GM23338 (cell line): ENCODE measurements around the gene MAGI3. TPM values are rescaled to one million over a fixed set of nuclear protein-coding genes. Genes with fewer than 3 reads are reported as not detected.

ENCODE experiments used
- ATAC-seq: fragments of 200-7000 bp; cut with Tn5 transposase; 3 replicates; pipeline ENCODE4 v1.9.1; 2020
- DNase-seq: peaks from one replicate; pipeline ENCODE4 v3.0.0-alpha.2; 2015; ENCODE audit warnings: low spot score
- H2AFZ ChIP-seq: fragments of 200-600 bp; sonication (generic); 2 replicates; pipeline ENCODE4 v1.8.0; 2016; ENCODE audit warnings: antibody characterized with exemption, mild to moderate bottlenecking, moderate library complexity
- H3F3A ChIP-seq: fragments of 200-600 bp; sonication (generic); replicated peaks from 2 replicates; pipeline ENCODE4 v1.8.0; 2017; ENCODE audit warnings: antibody characterized with exemption, mixed run types, low read depth
- H3K27ac ChIP-seq: fragments of 200-600 bp; sonication (generic); 2 replicates; pipeline ENCODE4 v1.6.1; 2016; ENCODE audit warnings: low read depth
- H3K27me3 ChIP-seq: fragments of 200-600 bp; sonication (generic); 2 replicates; pipeline ENCODE4 v1.8.0; 2016; ENCODE audit warnings: mild to moderate bottlenecking, mixed run types, moderate library complexity; ENCODE audit not compliant: insufficient read depth
- H3K36me3 ChIP-seq: fragments of 200-600 bp; sonication (generic); 2 replicates; pipeline ENCODE4 v1.8.0; 2016; ENCODE audit warnings: mild to moderate bottlenecking; ENCODE audit not compliant: insufficient read depth
- H3K4me1 ChIP-seq: fragments of 200-600 bp; sonication (generic); 2 replicates; pipeline ENCODE4 v1.8.0; 2016; ENCODE audit warnings: mild to moderate bottlenecking, moderate library complexity; ENCODE audit not compliant: insufficient read depth
- H3K4me2 ChIP-seq: fragments of 200-600 bp; sonication (generic); 2 replicates; pipeline ENCODE4 v1.7.1; 2017; ENCODE audit warnings: mixed run types
- H3K4me3 ChIP-seq: fragments of 200-600 bp; sonication (generic); 2 replicates; pipeline ENCODE4 v1.6.1; 2016; ENCODE audit warnings: mixed run types
- H3K79me2 ChIP-seq: fragments of 200-600 bp; sonication (generic); replicated peaks from 2 replicates; pipeline ENCODE4 v1.8.0; 2017; ENCODE audit warnings: mild to moderate bottlenecking; ENCODE audit not compliant: insufficient read depth
- H3K9me2 ChIP-seq: fragments of 200-600 bp; sonication (generic); 2 replicates; pipeline ENCODE4 v1.8.0; 2017; ENCODE audit not compliant: insufficient read depth
- H4K20me1 ChIP-seq: fragments of 200-600 bp; sonication (generic); replicated peaks from 2 replicates; pipeline ENCODE4 v1.8.0; 2017; ENCODE audit warnings: mild to moderate bottlenecking; ENCODE audit not compliant: insufficient read depth
- H3K27ac Mint-ChIP-seq: 2 replicates; pipeline ENCODE4 v1.8.0; 2020; ENCODE audit warnings: inconsistent platforms, mild to moderate bottlenecking, moderate library complexity, mixed read lengths
- H3K27me3 Mint-ChIP-seq: 3 replicates; pipeline ENCODE4 v1.8.0; 2022; ENCODE audit warnings: low read depth, mild to moderate bottlenecking, moderate library complexity, mixed read lengths, inconsistent platforms; ENCODE audit not compliant: insufficient read depth, poor library complexity
- H3K36me3 Mint-ChIP-seq: 3 replicates; pipeline ENCODE4 v1.8.0; 2021; ENCODE audit warnings: low read depth, mild to moderate bottlenecking, inconsistent platforms, moderate library complexity, mixed read lengths
- H3K4me1 Mint-ChIP-seq: 3 replicates; pipeline ENCODE4 v1.8.0; 2020; ENCODE audit warnings: mild to moderate bottlenecking, inconsistent platforms, mixed read lengths
- H3K4me3 Mint-ChIP-seq: 3 replicates; pipeline ENCODE4 v1.8.0; 2021; ENCODE audit warnings: moderate library complexity, mild to moderate bottlenecking, inconsistent platforms, mixed read lengths
- H3K9me3 Mint-ChIP-seq: 3 replicates; pipeline ENCODE4 v1.8.0; 2020; ENCODE audit warnings: moderate library complexity, mild to moderate bottlenecking, inconsistent platforms, mixed read lengths
- CREB1 ChIP-seq: fragments of 250-450 bp; sonication (Bioruptor Pico); IDR thresholded peaks from 2 replicates; pipeline ENCODE4 v1.5.0; 2020; ENCODE audit warnings: low read depth, mild to moderate bottlenecking, moderate library complexity
- EZH2 ChIP-seq: fragments of 200-600 bp; sonication (generic); IDR thresholded peaks from one replicate; pipeline ENCODE4 v1.8.0; 2017; ENCODE audit warnings: antibody characterized with exemption, mild to moderate bottlenecking, low read depth; ENCODE audit not compliant: unreplicated experiment
- EZH2phosphoT487 ChIP-seq: fragments of 200-600 bp; sonication (generic); IDR thresholded peaks from one replicate; pipeline ENCODE4 v1.8.1; 2018; ENCODE audit warnings: antibody characterized with exemption; ENCODE audit not compliant: unreplicated experiment
- JUNB ChIP-seq: IDR thresholded peaks from one replicate; pipeline ENCODE4 v1.6.1; 2016; ENCODE audit warnings: antibody characterized with exemption; ENCODE audit not compliant: unreplicated experiment
- NANOG ChIP-seq: IDR thresholded peaks from 2 replicates; pipeline ENCODE4 v1.6.1; 2016; ENCODE audit warnings: antibody characterized with exemption, borderline replicate concordance
- POLR2AphosphoS5 ChIP-seq: IDR thresholded peaks from 2 replicates; pipeline ENCODE4 v1.6.1; 2016; ENCODE audit warnings: antibody characterized with exemption, low read depth
- STAT1 ChIP-seq: IDR thresholded peaks from one replicate; pipeline ENCODE4 v1.6.1; 2016; ENCODE audit warnings: antibody characterized with exemption; ENCODE audit not compliant: unreplicated experiment
- ZNF114 ChIP-seq: fragments of 250-450 bp; sonication (Bioruptor Pico); IDR thresholded peaks from 2 replicates; pipeline ENCODE4 v1.5.0; 2020; ENCODE audit warnings: mild to moderate bottlenecking, moderate library complexity
- ZNF331 ChIP-seq: fragments of 250-450 bp; sonication (Bioruptor Pico); IDR thresholded peaks from 2 replicates; pipeline ENCODE4 v1.5.0; 2020; ENCODE audit warnings: low read depth, mild to moderate bottlenecking, moderate library complexity
- polyA plus RNA-seq: library from polyadenylated mRNA; unstranded; fragments of >200 nt; fragmentation: Nextera tagmentation; extraction: Ambion mirVana; gene quantifications from 2 replicates; pipeline ENCODE4 v1.2.1, GENCODE V29; 2016
- total RNA-seq: library from RNA; depleted of rRNA; stranded (reverse); fragments of >200 nt; shearing (Covaris generic); gene quantifications from 2 replicates; pipeline ENCODE4 v1.2.3, GENCODE V29; 2014
- TF ChIP-seq, protein P1 (sequence below): IDR thresholded peaks from one replicate; pipeline ENCODE4 v1.6.1; 2018; ENCODE audit warnings: antibody characterized with exemption; ENCODE audit not compliant: unreplicated experiment
- TF ChIP-seq, protein P2 (sequence below): fragments of 250-450 bp; sonication (Bioruptor Pico); IDR thresholded peaks from 2 replicates; pipeline ENCODE4 v1.5.0; 2020; ENCODE audit warnings: mild to moderate bottlenecking, moderate library complexity
- TF ChIP-seq, protein P3 (sequence below): IDR thresholded peaks from 2 replicates; pipeline ENCODE4 v1.6.1; 2016; ENCODE audit warnings: antibody characterized with exemption
- TF ChIP-seq, protein P4 (sequence below), 2 experiments: fragments of 200-600 bp in 1 of 2; sonication (generic) in 1 of 2; conservative IDR thresholded peaks; 2 replicates each; pipeline versions ENCODE4 v1.5.1 to v1.6.1; 2016 to 2017; ENCODE audit warnings: antibody characterized with exemption in 2 of 2, low read depth in 2 of 2, mild to moderate bottlenecking in 2 of 2, moderate library complexity in 1 of 2

Gene MAGI3
- total and polyA plus RNA-seq, 2 experiments from 2014 or later, result 3.9 to 10.0 TPM

DNA sequence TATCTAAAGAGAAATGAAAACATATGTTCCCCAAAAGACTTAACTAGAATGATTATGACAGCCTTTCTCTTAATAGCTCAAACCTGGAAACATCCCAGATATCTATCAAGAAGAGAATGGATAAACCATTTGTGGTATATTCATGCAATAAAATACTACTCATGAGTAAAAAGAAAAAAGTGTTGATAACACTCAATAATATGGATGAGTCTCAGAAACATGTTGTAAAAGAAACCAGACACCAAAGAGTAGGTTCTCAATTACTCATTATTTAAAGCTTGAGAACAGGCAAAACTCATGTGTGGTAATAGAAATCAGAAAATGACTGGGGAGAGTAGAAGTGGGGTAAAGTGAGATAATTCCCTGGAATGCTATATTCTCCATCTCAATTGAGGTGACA lies 214.8 kb downstream of the MAGI3 start:
- no peak overlapping the region for H3K27ac ChIP-seq
- H3K4me3 ChIP-seq, result no peak overlapping the region
- H3K36me3 ChIP-seq, result no peaks in the 10 kb centered on the region
- H3K27ac Mint-ChIP-seq, result no peak overlapping the region
- no peaks in the 10 kb centered on the region for H3K27me3 Mint-ChIP-seq
- no peaks in the 10 kb centered on the region; the same call in 2 of the 3 replicates for H3K4me1 Mint-ChIP-seq
- H3K4me2 ChIP-seq, result no peak overlapping the region
- no peak overlapping the region for H3K4me3 Mint-ChIP-seq
- H3K9me3 Mint-ChIP-seq, result no peaks in the 10 kb centered on the region; the same call in 2 of the 3 replicates
- no peaks in the 10 kb centered on the region for H3K9me2 ChIP-seq
- ATAC-seq (no peak), DNase-seq (no peak)
- TF ChIP-seq JUNB (no peak), POLR2AphosphoS5 (no peak), EZH2 (no peak), ZNF331 (CRISPR knock-in tag) (no peak), STAT1 (no peak), ZNF114 (no peak), EZH2phosphoT487 (no peak), NANOG (no peak), CREB1 (CRISPR knock-in tag) (no peak)
- TF ChIP-seq, protein P1, sequence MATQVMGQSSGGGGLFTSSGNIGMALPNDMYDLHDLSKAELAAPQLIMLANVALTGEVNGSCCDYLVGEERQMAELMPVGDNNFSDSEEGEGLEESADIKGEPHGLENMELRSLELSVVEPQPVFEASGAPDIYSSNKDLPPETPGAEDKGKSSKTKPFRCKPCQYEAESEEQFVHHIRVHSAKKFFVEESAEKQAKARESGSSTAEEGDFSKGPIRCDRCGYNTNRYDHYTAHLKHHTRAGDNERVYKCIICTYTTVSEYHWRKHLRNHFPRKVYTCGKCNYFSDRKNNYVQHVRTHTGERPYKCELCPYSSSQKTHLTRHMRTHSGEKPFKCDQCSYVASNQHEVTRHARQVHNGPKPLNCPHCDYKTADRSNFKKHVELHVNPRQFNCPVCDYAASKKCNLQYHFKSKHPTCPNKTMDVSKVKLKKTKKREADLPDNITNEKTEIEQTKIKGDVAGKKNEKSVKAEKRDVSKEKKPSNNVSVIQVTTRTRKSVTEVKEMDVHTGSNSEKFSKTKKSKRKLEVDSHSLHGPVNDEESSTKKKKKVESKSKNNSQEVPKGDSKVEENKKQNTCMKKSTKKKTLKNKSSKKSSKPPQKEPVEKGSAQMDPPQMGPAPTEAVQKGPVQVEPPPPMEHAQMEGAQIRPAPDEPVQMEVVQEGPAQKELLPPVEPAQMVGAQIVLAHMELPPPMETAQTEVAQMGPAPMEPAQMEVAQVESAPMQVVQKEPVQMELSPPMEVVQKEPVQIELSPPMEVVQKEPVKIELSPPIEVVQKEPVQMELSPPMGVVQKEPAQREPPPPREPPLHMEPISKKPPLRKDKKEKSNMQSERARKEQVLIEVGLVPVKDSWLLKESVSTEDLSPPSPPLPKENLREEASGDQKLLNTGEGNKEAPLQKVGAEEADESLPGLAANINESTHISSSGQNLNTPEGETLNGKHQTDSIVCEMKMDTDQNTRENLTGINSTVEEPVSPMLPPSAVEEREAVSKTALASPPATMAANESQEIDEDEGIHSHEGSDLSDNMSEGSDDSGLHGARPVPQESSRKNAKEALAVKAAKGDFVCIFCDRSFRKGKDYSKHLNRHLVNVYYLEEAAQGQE, result no peak
- TF ChIP-seq, protein P2, sequence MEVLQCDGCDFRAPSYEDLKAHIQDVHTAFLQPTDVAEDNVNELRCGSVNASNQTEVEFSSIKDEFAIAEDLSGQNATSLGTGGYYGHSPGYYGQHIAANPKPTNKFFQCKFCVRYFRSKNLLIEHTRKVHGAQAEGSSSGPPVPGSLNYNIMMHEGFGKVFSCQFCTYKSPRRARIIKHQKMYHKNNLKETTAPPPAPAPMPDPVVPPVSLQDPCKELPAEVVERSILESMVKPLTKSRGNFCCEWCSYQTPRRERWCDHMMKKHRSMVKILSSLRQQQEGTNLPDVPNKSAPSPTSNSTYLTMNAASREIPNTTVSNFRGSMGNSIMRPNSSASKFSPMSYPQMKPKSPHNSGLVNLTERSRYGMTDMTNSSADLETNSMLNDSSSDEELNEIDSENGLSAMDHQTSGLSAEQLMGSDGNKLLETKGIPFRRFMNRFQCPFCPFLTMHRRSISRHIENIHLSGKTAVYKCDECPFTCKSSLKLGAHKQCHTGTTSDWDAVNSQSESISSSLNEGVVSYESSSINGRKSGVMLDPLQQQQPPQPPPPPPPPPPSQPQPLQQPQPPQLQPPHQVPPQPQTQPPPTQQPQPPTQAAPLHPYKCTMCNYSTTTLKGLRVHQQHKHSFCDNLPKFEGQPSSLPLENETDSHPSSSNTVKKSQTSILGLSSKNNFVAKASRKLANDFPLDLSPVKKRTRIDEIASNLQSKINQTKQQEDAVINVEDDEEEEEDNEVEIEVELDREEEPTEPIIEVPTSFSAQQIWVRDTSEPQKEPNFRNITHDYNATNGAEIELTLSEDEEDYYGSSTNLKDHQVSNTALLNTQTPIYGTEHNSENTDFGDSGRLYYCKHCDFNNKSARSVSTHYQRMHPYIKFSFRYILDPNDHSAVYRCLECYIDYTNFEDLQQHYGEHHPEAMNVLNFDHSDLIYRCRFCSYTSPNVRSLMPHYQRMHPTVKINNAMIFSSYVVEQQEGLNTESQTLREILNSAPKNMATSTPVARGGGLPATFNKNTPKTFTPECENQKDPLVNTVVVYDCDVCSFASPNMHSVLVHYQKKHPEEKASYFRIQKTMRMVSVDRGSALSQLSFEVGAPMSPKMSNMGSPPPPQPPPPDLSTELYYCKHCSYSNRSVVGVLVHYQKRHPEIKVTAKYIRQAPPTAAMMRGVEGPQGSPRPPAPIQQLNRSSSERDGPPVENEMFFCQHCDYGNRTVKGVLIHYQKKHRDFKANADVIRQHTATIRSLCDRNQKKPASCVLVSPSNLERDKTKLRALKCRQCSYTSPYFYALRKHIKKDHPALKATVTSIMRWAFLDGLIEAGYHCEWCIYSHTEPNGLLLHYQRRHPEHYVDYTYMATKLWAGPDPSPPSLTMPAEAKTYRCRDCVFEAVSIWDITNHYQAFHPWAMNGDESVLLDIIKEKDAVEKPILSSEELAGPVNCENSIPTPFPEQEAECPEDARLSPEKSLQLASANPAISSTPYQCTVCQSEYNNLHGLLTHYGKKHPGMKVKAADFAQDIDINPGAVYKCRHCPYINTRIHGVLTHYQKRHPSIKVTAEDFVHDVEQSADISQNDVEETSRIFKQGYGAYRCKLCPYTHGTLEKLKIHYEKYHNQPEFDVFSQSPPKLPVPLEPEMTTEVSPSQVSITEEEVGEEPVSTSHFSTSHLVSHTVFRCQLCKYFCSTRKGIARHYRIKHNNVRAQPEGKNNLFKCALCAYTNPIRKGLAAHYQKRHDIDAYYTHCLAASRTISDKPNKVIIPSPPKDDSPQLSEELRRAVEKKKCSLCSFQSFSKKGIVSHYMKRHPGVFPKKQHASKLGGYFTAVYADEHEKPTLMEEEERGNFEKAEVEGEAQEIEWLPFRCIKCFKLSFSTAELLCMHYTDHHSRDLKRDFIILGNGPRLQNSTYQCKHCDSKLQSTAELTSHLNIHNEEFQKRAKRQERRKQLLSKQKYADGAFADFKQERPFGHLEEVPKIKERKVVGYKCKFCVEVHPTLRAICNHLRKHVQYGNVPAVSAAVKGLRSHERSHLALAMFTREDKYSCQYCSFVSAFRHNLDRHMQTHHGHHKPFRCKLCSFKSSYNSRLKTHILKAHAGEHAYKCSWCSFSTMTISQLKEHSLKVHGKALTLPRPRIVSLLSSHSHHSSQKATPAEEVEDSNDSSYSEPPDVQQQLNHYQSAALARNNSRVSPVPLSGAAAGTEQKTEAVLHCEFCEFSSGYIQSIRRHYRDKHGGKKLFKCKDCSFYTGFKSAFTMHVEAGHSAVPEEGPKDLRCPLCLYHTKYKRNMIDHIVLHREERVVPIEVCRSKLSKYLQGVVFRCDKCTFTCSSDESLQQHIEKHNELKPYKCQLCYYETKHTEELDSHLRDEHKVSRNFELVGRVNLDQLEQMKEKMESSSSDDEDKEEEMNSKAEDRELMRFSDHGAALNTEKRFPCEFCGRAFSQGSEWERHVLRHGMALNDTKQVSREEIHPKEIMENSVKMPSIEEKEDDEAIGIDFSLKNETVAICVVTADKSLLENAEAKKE (CRISPR knock-in tag), result no peak
- TF ChIP-seq, protein P3, sequence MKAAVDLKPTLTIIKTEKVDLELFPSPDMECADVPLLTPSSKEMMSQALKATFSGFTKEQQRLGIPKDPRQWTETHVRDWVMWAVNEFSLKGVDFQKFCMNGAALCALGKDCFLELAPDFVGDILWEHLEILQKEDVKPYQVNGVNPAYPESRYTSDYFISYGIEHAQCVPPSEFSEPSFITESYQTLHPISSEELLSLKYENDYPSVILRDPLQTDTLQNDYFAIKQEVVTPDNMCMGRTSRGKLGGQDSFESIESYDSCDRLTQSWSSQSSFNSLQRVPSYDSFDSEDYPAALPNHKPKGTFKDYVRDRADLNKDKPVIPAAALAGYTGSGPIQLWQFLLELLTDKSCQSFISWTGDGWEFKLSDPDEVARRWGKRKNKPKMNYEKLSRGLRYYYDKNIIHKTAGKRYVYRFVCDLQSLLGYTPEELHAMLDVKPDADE, result no peak
- TF ChIP-seq, protein P4, sequence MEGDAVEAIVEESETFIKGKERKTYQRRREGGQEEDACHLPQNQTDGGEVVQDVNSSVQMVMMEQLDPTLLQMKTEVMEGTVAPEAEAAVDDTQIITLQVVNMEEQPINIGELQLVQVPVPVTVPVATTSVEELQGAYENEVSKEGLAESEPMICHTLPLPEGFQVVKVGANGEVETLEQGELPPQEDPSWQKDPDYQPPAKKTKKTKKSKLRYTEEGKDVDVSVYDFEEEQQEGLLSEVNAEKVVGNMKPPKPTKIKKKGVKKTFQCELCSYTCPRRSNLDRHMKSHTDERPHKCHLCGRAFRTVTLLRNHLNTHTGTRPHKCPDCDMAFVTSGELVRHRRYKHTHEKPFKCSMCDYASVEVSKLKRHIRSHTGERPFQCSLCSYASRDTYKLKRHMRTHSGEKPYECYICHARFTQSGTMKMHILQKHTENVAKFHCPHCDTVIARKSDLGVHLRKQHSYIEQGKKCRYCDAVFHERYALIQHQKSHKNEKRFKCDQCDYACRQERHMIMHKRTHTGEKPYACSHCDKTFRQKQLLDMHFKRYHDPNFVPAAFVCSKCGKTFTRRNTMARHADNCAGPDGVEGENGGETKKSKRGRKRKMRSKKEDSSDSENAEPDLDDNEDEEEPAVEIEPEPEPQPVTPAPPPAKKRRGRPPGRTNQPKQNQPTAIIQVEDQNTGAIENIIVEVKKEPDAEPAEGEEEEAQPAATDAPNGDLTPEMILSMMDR (conservative IDR thresholded peaks at IDR 0.05; ENCODE audit: low read depth in 2 of 2), result no peak
- H3K4me1 ChIP-seq, result no peaks in the 10 kb centered on the region
- no peaks in the 10 kb centered on the region for H4K20me1 ChIP-seq
- H3K79me2 ChIP-seq, result no peaks in the 10 kb centered on the region
- H3K27me3 ChIP-seq, result no peaks in the 10 kb centered on the region
- no peak overlapping the region for H2AFZ ChIP-seq
- H3K36me3 Mint-ChIP-seq, result no peaks in the 10 kb centered on the region
- H3F3A ChIP-seq, result no peaks in the 10 kb centered on the region
